Fibroblast of villous mesenchyme (primary cell): ENCODE results near the gene THOP1. TPM values are rescaled to one million over a fixed set of nuclear protein-coding genes. Genes with fewer than 3 reads are reported as not detected.

Experiments
- DNase-seq: peaks from one replicate; pipeline ENCODE4 v3.0.0-alpha.2; 2010; ENCODE audit warnings: low read depth
- H3K4me3 ChIP-seq: 2 replicates; pipeline ENCODE4 v1.5.1; 2011; ENCODE audit warnings: low read depth, mild to moderate bottlenecking, low read length
- CTCF ChIP-seq: IDR thresholded peaks from 2 replicates; pipeline ENCODE4 v1.5.1; 2012; ENCODE audit warnings: low read depth, mild to moderate bottlenecking, low read length; ENCODE audit not compliant: insufficient read depth
- total RNA-seq: library from RNA; depleted of rRNA; stranded (reverse); fragments of >200 nt; gene quantifications from 2 replicates; pipeline ENCODE4 v1.2.3, GENCODE V29; 2012

Gene THOP1
- total RNA-seq, 1 donor, result 72.5 TPM

- H3K4me3 ChIP-seq, result no peak overlapping the region
- no peak for DNase-seq
- TF ChIP-seq CTCF, result no peak
These were observed 11.1 kb upstream of the THOP1 start for GRCh38 chr19:2774083-2774679.

- DNase-seq, result peak; percentile 45
- no peak overlapping the region for H3K4me3 ChIP-seq
- no peak for TF ChIP-seq CTCF
These were observed 10.2 kb upstream of the THOP1 start for GRCh38 chr19:2774953-2775555.

- peak; percentile 88 for DNase-seq
- H3K4me3 ChIP-seq, result peak overlapping the region; percentile 43
- TF ChIP-seq CTCF, result no peak
These were observed 9.5 kb upstream of the THOP1 start for GRCh38 chr19:2775556-2776430.

- no peak for TF ChIP-seq CTCF
- no peak for DNase-seq
- H3K4me3 ChIP-seq, result no peak overlapping the region
These were observed 7.2 kb upstream of the THOP1 start for GRCh38 chr19:2777952-2778683.

- DNase-seq, result no peak
- no peak for TF ChIP-seq CTCF
These were observed 6.1 kb upstream of the THOP1 start for GRCh38 chr19:2779121-2779740.

GRCh38 chr19:2780284-2780683, 5.0 kb upstream of the THOP1 start:
- no peak overlapping the region for H3K4me3 ChIP-seq
- TF ChIP-seq CTCF, result no peak
- DNase-seq, result no peak

More at GRCh38 chr19:2779121-2779740, 6.1 kb upstream of the THOP1 start:
- no peak overlapping the region for H3K4me3 ChIP-seq
